HT-29 (cell line): ENCODE data around the gene HOXB8. TPM values are rescaled to one million over a fixed set of nuclear protein-coding genes. Genes with fewer than 3 reads are reported as not detected.
A peak's percentile ranks its signal among the peaks of the same experiment; 100 is the strongest.

Source experiments
- DNase-seq: peaks from one replicate; pipeline ENCODE4 v3.0.0-alpha.2; 2015; ENCODE audit warnings: low spot score
- total RNA-seq: library from RNA; depleted of rRNA; stranded (reverse); fragments of >200 nt; shearing (Covaris generic); gene quantifications from 2 replicates; pipeline ENCODE4 v1.2.3, GENCODE V29; 2014; rRNA removed

The HOXB8 gene
- total RNA-seq: 51.0 and 52.7 TPM in 2 replicates

DNA sequence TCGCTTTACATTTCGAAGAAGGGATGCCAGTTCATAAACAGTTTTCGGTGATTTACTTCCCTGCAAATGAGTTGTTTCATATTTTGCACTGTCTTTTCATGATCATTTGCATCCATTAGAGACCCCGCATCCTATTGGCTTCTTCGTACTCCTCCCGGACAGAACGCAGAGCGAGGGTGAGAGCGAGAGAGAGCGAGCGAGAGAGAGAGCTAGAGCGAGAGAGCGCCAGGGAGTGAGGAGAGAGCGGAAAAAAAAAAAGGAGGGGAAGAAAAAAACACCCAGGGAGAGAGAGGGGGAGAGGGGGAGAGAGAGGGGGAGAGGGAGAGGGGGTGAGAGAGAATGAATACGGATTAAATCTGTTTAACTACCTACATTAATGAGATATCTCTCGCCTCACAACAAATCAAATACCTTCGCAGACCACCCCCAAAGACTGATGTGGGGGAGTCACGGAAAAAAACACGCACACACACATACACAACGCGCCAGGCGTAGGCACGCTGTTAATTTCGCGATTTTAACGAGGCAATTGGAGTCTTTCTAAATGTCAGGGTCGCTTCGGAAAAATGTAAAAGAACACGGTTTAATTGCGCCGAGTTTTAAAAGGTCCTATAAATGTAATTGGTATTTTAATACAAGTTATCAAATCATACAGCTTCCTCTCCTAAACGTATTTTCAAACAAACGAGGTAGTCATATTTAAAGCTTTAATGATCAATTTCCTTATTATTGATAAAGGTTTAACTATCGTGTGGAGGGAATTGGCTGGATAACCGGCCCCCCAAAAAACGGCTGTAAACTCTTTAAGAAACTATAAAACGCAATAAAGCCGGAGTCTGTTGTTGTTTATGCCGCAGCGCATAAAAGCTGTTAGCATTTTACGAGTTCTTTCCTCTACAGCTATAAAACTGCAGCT lies at the start of gene HOXB8:
Gene HOXB8, minus strand, starts transcription at position 246 of the 916 bp plus-strand sequence. CDS start 588 bp downstream, outside the sequence.
- DNase-seq: peak; percentile 82

DNA sequence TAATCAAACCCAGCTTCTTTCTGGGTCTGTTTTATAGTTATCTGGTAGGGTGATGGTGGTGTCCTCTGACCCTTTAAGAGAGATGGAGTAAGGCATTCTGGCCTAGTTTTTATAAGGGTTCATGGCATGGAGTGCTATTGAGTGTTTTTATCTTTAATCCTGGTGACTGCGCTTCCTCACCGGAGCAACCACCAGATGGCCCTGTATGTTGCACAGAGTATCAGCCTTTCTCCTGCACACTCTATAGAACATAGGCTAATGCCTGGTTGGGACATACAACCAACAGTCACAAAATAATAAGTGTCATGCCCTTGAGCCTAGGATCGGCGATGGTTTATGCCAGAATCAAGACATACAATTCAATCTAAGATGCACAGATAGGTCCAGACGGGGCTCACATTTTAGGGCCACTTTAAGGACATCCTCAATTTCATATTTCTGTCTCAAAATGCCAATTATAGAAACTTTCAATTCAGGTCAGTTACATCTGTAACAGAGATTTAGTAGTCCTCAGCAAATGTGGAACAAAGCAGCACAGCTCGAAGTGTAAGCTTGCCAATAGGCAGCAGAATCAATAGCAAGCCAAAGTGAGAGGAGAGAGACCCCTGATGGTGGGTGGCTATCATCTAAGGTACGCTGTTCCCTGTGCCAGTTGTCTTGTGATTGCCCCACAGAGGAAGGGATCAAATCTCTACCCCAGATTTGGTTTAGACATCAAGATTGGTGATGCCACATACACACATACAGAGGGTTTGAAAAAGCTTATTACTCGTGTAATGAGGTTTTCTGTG lies 48.2 kb upstream of the HOXB8 start:
- DNase-seq: peak; percentile 17

DNA sequence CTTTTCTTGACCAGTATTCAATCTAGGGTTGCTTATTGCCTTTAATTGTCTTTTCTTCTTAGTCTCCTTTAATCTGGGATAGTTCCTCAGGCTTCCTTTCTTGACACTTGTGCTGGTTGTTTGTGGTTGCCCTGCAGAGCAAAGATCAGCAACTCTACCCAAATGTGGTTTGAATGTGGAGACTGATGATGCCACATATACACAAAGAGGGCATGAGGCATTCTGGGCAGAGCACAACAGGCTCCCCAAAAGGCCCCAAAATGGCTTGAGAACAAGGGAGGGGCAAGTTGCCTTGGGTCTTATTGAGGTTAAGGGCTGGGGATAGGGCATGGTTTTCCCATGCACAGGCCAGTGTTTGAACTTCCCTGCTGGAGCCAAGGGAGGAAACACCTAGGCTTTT lies 40.8 kb upstream of the HOXB8 start:
- no peak for DNase-seq

DNA sequence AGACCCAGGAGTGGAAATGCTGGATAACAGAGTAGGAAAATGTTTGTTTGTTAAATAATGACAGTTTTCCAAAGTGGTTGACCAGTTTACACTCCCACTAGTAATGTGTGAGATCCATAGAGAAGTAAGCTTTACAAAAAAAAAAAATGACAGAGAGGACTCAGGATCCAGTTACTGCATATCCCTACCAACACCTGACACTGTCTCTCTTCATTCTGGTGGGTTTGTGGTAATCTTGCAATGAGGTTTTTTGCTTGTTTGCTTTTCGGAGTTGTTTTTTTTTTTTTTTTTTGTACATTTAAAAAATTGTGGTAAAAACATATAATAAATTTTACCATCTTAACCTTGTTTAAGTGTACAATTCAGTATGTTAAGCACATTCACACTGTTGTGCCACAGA lies 34.6 kb upstream of the HOXB8 start:
- no peak for DNase-seq

DNA sequence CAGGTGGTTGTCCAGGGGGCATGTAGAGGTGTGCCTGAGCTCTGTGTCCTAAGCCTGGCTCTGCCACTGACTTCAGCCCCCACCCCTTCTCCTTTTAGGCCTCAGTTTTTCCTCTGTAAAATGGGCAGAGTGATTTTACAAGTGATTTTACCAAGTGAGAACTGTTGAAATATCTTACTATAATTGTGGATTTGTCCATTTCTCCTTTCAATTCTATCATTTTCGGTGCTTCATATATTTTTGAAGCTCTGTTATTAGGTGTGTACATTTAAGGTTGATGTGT lies 32.8 kb upstream of the HOXB8 start:
- DNase-seq: no peak

DNA sequence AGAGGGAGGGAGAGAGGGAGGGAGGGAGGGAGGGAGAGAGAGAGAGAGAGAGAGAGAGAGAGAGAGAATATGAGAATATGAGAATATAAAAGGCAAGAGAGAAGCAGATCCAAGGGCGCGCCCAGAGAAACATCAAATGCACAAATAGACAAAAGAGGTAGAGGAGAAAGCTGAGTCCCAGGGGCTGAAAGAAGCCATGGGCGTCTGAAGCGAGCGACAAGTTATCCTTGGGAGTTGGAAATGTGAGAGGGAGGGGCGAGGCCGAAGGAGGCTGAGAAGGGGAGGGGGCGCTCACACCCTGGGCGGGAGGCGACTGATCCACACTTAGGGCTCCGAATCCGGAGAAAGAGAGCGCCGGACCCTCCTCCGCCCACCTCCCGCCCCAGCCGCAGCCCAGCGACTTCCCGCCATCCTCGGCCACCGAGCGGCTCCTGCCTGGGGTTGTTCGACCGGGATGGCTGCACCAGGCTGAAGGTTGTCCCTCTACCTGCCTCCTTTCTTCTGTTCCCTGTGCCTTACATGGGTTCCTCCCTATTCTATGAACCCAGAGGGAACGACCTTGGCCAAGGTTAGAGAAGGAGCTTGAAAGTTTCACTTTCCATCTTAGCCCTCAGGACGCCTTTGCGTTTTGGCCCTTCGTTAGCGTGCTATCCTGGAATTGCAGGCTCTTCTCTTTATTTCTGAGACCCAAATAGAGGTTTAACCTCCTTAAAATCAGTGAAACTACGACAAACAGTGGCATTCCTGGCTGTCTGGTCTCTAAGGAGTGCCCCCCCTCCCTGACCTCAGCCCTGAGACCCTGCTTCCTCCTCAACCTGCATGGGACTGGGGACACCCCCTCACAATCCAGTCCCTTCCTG lies 32.2 kb upstream of the HOXB8 start:
- DNase-seq: peak; percentile 71

DNA sequence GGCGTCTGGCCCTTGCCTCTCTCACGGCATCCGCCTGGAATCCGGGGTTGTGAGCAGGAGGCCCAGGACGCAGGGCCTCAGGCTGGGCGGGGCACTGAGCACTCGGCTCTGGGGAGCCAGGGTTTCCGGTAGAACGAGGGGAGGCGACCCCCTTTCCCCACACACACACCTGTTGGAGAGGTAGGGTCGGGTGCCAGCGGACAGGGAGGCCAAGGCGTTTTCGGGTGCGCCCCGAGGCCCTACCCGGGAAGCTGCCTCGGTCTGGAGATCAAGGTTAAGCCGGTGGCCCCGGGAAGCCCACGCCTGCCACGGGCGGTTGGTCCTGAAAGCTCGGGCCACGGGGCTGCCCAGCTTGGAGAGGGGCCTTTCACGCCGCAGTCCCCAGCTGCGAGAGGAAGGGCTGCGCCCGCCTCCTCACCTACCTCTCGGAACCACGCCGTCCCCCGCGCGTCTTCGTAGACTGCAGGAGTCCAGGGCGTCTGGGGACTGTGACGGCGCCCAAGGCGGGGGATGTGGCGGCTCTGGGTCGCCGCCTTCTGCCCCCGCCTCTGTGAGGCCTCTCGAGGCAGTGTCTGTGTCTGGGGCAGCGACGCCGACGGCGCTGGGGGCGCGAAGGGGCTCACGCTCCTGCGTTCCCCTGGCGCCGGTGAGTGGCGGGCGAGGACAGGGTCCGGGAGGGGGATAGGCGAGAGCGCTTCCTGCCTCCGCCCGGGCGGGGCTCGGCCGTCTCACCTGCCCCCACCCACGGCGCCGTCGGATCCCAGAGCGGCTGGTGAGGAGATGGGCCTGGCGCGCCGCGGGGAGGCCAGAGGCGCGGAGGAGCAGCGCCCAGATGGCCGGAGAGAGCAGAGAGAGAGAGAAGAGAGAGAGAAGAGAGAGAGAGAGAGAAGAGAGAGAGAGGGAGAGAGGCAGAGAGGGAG lies 31.4 kb upstream of the HOXB8 start:
- DNase-seq: peak; percentile 69

DNA sequence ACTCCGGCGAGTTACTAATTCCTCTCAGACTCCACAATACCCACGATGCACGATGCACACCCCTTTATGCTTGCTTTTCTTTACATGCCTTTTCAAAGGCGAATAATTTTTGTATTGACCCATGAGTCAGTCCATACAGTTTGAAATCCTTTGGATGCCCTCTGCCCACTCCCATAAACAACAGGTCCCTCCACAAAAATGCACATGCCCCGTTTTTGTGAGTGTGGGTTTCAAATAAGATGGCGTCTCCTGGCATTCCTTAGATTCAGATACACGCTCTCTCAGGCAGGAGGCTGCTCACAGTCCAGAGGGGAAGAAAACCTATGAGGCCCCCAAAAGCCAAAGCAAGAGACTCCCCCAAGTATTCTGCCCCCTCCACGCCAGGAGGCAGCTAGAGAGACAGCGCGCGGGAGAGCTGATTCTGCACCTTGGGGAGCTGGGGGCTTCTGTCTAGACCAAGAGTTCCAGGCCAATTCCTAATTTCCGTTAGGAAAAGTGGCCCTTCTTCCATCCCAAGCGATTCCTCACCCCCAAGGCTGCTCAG lies 30.6 kb upstream of the HOXB8 start:
- peak; percentile 61 for DNase-seq

DNA sequence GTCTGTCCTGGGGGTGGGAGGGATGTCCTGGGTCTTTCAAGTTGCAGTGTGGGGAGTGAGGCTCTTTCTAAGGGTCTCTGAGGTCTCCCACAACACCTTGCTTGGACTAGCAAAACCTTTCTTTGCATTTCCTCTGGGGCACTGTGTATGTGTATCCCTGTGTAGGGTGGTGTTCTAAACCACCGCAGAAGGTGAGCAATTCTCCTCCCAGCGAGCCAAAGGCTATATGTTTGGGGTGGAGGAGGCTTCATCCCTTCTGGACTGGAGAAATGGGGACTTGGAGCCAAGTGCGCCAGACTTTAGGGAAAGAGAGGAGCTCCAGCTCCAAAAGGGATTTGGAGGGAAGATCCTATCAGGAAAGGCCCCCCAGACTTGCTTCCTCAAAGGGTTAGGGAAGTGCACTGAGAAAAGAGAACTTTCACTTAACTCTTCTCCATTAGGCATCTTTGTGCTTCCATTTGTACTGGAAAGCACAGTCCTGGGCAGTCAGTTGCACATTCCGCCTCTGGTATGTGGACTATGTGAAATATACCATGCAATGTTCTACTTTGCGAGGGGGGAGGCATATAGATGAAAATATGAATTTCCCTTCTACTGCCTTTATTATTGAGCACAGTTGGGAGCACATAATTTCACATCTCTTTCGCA lies 29.9 kb upstream of the HOXB8 start:
- DNase-seq: peak; percentile 69

DNA sequence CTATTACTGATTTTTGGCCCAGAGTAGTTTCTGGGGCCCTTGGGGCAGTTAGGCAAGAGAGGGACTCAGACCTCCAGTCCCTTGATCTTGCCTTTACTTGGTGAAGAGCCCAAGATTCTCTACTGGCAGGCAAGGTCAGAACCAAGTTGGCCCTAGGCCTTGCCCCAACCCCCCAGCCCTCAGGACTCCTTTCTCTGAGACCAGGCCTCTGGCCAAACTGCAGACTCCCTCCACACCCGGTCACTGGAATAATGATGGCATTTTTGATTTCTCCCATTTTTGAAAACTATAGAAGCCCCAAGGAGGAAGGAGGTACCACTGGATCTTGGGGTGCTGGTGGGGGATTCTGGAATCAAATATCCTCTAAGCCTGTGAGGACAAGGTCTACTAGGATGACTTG lies 29.1 kb upstream of the HOXB8 start:
- DNase-seq: peak; percentile 56

DNA sequence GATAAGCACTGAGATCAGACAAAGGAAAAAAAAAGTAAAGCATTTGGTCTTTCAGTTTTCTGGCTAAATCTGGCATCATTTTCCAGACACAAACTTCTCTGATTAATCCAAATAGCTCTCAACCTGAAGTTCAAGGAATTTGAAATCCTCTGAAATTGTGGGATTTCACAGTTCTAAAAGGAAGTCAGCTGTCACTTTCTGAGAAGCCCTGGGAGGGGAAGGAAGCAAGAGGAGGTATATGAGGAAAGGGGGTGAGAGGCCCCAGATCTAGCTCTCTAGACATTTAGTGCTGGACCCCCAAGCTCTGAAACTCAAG lies 28.6 kb upstream of the HOXB8 start:
- DNase-seq: no peak

DNA sequence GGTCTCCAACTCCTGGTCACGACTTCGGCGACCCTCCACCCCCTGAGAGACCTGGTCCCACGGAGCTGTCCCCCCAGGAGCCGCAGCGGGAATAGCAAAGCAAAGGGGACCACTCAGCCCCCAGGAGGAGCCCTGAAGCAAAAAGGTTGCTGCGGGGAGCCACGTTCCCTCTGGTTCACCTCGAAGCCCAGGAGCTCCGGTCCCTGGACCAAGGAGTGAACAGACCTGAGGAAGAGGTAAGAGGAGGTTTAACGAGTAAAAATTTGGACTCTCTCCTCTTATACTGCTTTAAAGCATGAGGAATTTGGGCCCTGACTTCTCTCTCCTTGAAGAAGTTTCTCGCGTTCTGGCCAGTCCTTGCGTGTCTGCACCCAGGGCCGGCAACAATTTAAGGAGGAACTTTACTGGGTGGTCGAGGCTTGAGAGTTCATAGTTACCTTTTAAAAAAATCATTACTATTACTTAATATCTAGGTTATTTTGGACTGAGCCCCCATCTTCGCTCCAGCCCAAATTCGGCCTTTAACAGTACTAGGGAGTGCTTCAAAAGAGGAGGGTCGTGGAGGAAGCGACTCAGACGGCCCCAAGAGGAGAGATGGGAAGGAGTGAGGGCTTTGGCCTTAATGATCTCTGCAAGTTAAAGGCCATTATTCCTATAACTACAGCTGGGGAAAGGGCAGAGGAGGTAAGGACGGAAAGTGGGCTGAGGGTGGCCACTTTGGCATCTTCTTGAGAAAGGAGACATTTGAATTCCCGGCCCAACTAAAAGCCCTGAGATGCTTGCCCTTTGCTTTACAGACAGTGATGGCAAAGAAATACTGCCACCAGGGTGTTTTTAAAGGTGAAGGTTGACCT lies 28.0 kb upstream of the HOXB8 start:
- peak; percentile 63 for DNase-seq

DNA sequence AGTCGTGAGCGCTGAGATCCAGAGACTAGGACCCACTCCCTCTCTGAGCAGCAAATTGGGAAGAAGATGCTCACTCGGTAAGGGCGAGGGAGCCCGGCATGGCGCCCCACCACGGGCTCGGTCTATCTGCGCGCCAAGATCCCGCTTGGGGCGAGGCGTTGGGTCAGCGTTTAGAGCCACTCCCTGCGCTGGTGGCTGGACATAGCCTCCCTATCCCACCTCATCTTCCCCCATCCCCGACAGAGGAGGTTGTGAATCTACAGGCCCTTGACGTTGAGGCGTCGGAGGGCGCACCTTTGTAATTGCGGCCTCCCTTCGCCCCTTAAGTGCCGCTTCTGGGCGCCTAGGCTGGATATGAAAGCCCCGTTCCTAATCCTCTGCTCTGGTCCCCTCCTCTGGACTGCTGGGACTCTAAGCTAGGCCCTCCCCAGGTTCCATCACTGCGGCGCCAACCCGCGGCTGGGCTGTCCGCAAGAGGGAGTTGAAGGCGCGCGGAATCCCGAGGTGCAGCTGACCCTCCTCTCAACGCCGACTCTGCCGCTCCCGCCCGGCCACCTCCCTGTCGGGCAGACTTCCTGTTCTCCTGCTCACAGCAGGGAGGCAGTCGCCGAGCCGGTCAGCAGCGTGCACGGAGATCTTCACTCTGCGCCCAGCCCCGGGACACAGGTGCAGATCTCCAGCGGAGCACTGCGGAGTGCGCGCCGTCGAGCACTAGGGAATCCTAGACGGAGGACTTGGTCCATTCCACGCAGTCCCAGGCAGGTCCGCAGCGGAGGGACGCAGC lies 27.2 kb upstream of the HOXB8 start:
- peak; percentile 70 for DNase-seq

DNA sequence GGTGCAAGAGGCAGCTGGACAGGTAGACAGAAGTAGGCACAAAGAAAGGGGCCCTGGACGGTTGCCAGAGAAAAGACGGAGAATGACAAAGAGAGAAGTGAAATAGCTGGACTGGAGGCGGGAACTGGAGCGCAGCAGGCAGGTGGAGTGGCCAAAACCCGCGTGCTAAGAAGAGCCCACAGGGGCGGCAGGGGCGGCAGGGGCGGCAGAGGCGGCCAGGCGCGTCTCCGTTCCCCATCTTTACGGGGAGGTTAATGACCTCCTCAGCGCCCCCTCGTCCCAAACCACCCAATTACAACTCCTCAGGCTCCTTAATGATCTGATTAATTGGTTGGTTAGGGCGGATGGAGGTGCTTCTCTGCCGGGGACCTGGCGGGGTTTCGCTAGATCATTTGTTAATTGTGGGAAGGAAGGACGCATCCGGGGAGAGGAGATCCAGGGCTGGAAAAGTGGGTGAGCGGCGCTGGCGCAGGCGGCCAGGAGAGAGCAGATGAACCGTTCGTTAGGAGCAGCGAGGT lies 26.5 kb upstream of the HOXB8 start:
- DNase-seq: peak; percentile 67

DNA sequence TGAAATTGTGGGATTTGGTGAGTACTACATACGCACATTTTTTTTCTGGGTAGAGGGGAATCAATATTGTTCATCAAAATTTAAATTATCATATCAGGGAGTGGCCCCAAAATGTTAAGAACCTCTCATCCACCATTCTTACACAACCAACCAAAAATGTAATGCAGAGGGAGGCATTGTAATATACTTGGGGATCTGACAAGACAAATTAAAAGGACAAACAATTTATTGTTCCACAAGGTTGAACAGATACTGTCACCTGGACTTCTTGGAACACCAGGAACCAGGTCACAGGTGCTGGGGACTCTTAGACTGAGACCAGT lies 25.7 kb upstream of the HOXB8 start:
- no peak for DNase-seq

DNA sequence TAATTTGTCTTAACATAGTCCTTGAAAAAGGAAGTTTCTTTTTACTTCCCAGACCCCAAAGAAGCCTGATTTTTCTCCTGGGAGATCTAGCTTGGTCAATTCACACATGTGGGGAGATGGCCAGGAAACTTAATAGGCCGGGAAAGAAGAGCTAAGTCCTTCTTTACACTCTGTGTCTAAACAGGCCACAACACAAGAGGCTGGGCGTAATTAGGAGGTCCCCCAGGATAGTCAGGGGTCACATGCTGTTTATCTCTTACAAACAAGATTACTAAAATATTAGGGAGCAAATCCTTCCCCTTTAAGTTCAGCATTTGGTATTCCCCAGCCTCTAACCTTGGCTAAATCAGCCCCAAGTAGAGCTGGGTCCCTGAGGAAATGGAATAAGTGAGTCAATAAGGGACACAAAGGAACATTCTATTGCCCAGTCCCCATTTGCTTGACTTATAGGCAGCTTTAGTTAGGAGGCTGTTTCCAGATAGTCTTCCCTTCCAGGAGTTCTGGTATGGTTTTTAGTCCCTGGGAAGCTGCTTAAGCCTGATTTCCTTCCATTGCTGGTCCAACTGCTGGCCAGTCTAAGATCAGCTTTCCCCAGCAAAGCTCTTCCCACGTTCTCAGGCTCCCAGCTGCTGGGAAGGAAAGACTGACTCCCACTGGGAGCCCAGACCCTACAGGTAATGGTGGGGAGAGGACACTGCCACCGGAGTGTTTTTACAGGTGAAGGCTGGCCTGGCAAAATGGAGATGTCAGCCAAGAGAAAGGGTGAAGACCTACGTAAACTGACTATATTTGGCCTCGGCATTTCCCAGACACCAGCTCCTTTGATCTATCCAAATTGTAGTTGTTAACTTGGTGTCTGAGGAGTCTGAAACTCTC lies 25.1 kb upstream of the HOXB8 start:
- DNase-seq: peak; percentile 77

DNA sequence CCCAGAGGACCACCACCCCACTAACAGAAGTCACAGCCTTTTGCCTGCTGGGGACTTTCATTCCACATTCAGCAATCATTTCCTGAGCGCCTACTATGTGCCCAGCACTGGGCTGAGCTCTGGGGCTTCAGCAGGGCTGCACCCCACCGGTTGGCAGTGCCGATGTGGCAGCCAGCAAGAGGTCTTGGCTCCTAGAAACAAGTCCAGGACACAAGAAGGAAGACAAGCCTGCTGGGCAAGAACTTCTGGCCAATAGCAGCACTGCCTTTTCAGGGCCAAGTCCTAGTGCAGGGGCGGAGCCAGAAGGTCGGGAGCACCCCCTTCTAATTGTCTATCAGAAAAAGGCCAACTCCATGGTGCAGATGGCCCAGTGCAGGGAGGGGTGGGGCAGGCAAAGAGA lies 24.0 kb upstream of the HOXB8 start:
- peak; percentile 95 for DNase-seq
